WI38 (cell line): Measurements from ENCODE around the gene PLEKHA1.

ENCODE experiments used
- H3K4me3 ChIP-seq: 2 replicates; pipeline ENCODE4 v1.5.1; 2011; ENCODE audit warnings: low read depth, mild to moderate bottlenecking, control low read depth, low read length
- CTCF ChIP-seq: IDR thresholded peaks from 2 replicates; pipeline ENCODE4 v1.5.1; 2012; ENCODE audit warnings: low read depth, mild to moderate bottlenecking, control low read depth, low read length

The PLEKHA1 gene

GRCh38 chr10:122422266-122422989 lies 47.9 kb downstream of the PLEKHA1 start:
- H3K4me3 ChIP-seq: no peak overlapping the region
- TF ChIP-seq CTCF: no peak

- no peak overlapping the region for H3K4me3 ChIP-seq
- no peak for TF ChIP-seq CTCF
These were observed 49.6 kb downstream of the PLEKHA1 start for GRCh38 chr10:122424059-122424458.

GRCh38 chr10:122426829-122427228 lies 52.3 kb downstream of the PLEKHA1 start:
- TF ChIP-seq CTCF: no peak
- no peak overlapping the region for H3K4me3 ChIP-seq

GRCh38 chr10:122427280-122427679 lies 52.8 kb downstream of the PLEKHA1 start:
- TF ChIP-seq CTCF: no peak
- no peak overlapping the region for H3K4me3 ChIP-seq

- no peak for TF ChIP-seq CTCF
- H3K4me3 ChIP-seq: no peak overlapping the region
These were observed 60.8 kb downstream of the PLEKHA1 start for GRCh38 chr10:122435212-122435827.

GRCh38 chr10:122441961-122442360 lies 67.5 kb downstream of the PLEKHA1 start:
- no peak for TF ChIP-seq CTCF
- no peak overlapping the region for H3K4me3 ChIP-seq

GRCh38 chr10:122445469-122445868 lies 71.0 kb downstream of the PLEKHA1 start:
- no peak for TF ChIP-seq CTCF
- H3K4me3 ChIP-seq: no peak overlapping the region
